GM12878 (cell line): Measurements from ENCODE around the gene OR2Z1. TPM values are rescaled to one million over a fixed set of nuclear protein-coding genes. Genes with fewer than 3 reads are reported as not detected.

ENCODE experiments used
- ATAC-seq: fragments of 200-7000 bp; cut with Tn5 transposase; 3 replicates; pipeline ENCODE4 v1.9.1; 2020; ENCODE audit warnings: mild to moderate bottlenecking, moderate library complexity
- BruUV-seq: library from RNA; stranded (reverse); fragments of 400-500 nt; replicated peaks from 2 replicates; lab custom pipeline; 2021; lab: Mats Ljungman, UMichigan
- CTCF ChIA-PET: fragments of 300-600 bp; sonication (Branson Sonifier 250); formaldehyde crosslinking; extraction: SDS; loops from one replicate; lab custom pipeline; 2021; ENCODE audit warnings: inconsistent platforms; lab: Yijun Ruan, JAX
- POLR2A ChIA-PET: fragments of 350-600 bp; formaldehyde crosslinking; extraction: SDS; loops from one replicate; lab custom pipeline; 2021; ENCODE audit warnings: inconsistent platforms; lab: Charles Lee
- RAD21 ChIA-PET: fragments of 300-600 bp; sonication (Branson Sonifier 250); formaldehyde crosslinking; loops from one replicate; lab custom pipeline; 2023; ENCODE audit warnings: antibody characterized with exemption; ENCODE audit not compliant: unreplicated experiment; lab: Charles Lee
- SMC1A ChIA-PET: fragments of 300-600 bp; sonication (Branson Sonifier 250); formaldehyde crosslinking; loops from one replicate; lab custom pipeline; 2023; ENCODE audit not compliant: unreplicated experiment, uncharacterized antibody; lab: Charles Lee
- DNase-seq: peaks from one replicate; pipeline ENCODE4 v3.0.0-alpha.2; 2011; ENCODE audit warnings: low read depth, low spot score
- FAIRE-seq: peaks from 3 replicates; lab custom pipeline; 2011; peaks lifted over from hg19 to GRCh38; lab: Jason Lieb, UNC
- H2AFZ ChIP-seq: 2 replicates; pipeline ENCODE4 v1.6.0; 2011; ENCODE audit warnings: low read depth, low read length, control low read depth; ENCODE audit not compliant: control insufficient read depth
- H3K27ac ChIP-seq: 2 replicates; pipeline ENCODE4 v1.5.1; 2011; ENCODE audit warnings: control low read depth; ENCODE audit not compliant: control insufficient read depth, insufficient read depth
- H3K27me3 ChIP-seq, 2 experiments: replicated peaks in 1 of 2; 2 replicates each; pipeline versions ENCODE4 v1.6.0 to v1.6.1; 2011; ENCODE audit warnings: low read length in 1 of 2; ENCODE audit not compliant: control insufficient read depth in 2 of 2, insufficient read depth in 2 of 2
- H3K36me3 ChIP-seq, 2 experiments: 2 replicates each; pipeline ENCODE4 v1.5.1; 2011; ENCODE audit warnings: low read length in 1 of 2; ENCODE audit not compliant: control insufficient read depth in 2 of 2, insufficient read depth in 2 of 2
- H3K4me1 ChIP-seq: 2 replicates; pipeline ENCODE4 v1.6.1; 2011; ENCODE audit warnings: mild to moderate bottlenecking, low read length, moderate library complexity, mixed read lengths; ENCODE audit not compliant: control insufficient read depth, insufficient read depth
- H3K4me2 ChIP-seq: 2 replicates; pipeline ENCODE4 v1.6.0; 2011; ENCODE audit warnings: control low read depth; ENCODE audit not compliant: control insufficient read depth, insufficient read depth
- H3K4me3 ChIP-seq: fragments of 200-600 bp; sonication (generic); 2 replicates; pipeline ENCODE4 v1.5.1; 2016
- H3K79me2 ChIP-seq: 2 replicates; pipeline ENCODE4 v1.6.0; 2011; ENCODE audit warnings: low read length; ENCODE audit not compliant: control insufficient read depth, insufficient read depth
- H3K9ac ChIP-seq: 2 replicates; pipeline ENCODE4 v1.8.0; 2011; ENCODE audit warnings: low read length, control low read depth, mixed read lengths; ENCODE audit not compliant: control insufficient read depth, insufficient read depth
- H3K9me3 ChIP-seq: replicated peaks from 3 replicates; pipeline ENCODE4 v1.5.1; 2011; ENCODE audit warnings: mild to moderate bottlenecking, low read length; ENCODE audit not compliant: control insufficient read depth, insufficient read depth
- H4K20me1 ChIP-seq: 2 replicates; pipeline ENCODE4 v1.6.0; 2011; ENCODE audit not compliant: control insufficient read depth, insufficient read depth
- CHD1 ChIP-seq: IDR thresholded peaks from 2 replicates; pipeline ENCODE4 v1.6.1; 2012; ENCODE audit warnings: low read depth, low read length, improper control_type of control experiment
- EZH2 ChIP-seq: IDR thresholded peaks from 2 replicates; pipeline ENCODE4 v1.6.1; 2012; ENCODE audit warnings: low read depth, mild to moderate bottlenecking, control low read depth, inconsistent platforms, low read length, borderline replicate concordance; ENCODE audit not compliant: control insufficient read depth
- JUND ChIP-seq: IDR thresholded peaks from 2 replicates; pipeline ENCODE4 v1.6.1; 2012; ENCODE audit warnings: low read depth, mild to moderate bottlenecking, low read length, improper control_type of control experiment, moderate library complexity
- LARP7 ChIP-seq: fragments of 450-650 bp; IDR thresholded peaks from 2 replicates; pipeline ENCODE4 v1.6.1; 2017; ENCODE audit warnings: mild to moderate bottlenecking
- NBN ChIP-seq: fragments of 450-650 bp; IDR thresholded peaks from 2 replicates; pipeline ENCODE4 v1.6.1; 2016
- RAD51 ChIP-seq: fragments of 450-650 bp; IDR thresholded peaks from 2 replicates; pipeline ENCODE4 v1.6.1; 2016; ENCODE audit warnings: moderate library complexity, mild to moderate bottlenecking, inconsistent platforms
- RELA ChIP-seq: fragments of 450-650 bp; IDR thresholded peaks from 2 replicates; pipeline ENCODE4 v1.8.0; 2014; ENCODE audit warnings: borderline replicate concordance; ENCODE audit not compliant: partially characterized antibody
- SP1 ChIP-seq: IDR thresholded peaks from one replicate; pipeline ENCODE4 v1.6.1; 2011; ENCODE audit warnings: low read depth, low read length
- SREBF2 ChIP-seq: IDR thresholded peaks from 2 replicates; pipeline ENCODE4 v1.6.1; 2012; ENCODE audit warnings: mild to moderate bottlenecking, low read length
- YY1 ChIP-seq: IDR thresholded peaks from 2 replicates; pipeline ENCODE4 v1.6.1; 2011; ENCODE audit warnings: low read depth, mild to moderate bottlenecking, low read length
- WGBS: methylation state at CpG from one replicate; pipeline ENCODE4 v1.1.6; 2016; ENCODE audit warnings: low lambda C conversion rate; ENCODE audit not compliant: insufficient replicate concordance, insufficient coverage; ENCODE audit errors: missing lambda C conversion rate; 5-methylcytosine and 5-hydroxymethylcytosine counted together
- in situ Hi-C: fragments of 300-500 bp; cut with MboI; formaldehyde crosslinking; loops from 9 replicates; pipeline ENCODE4 v1.14.3; 2018; ENCODE audit warnings: mixed read lengths
- intact Hi-C: fragments of 100-400 bp; cut with micrococcal nuclease; formaldehyde crosslinking; loops from one replicate; pipeline ENCODE4 v1.14.2; 2022; ENCODE audit not compliant: unreplicated experiment
- polyA plus RNA-seq, 11 experiments: library from polyadenylated mRNA; depleted of rRNA in 4 of 11; unstranded in 6 of 11; stranded (reverse) in 5 of 11; fragments of >200 nt; fragmentation: Nextera tagmentation in 4 of 11; fragmentation: Illumina TruSeq in 1 of 11; extraction: Ambion mirVana in 4 of 11; extraction: Trizol in 1 of 11; gene quantifications; 1 replicate in 1 of 11; 2 replicates in 10 of 11; pipeline versions ENCODE4 v1.2.1 to v1.2.3, GENCODE V29; 2011 to 2016; ENCODE audit warnings: inconsistent platforms in 2 of 11, missing spikeins in 2 of 11, low read depth in 1 of 11
- total RNA-seq, 4 experiments: library from RNA; depleted of rRNA in 3 of 4; stranded (reverse); fragments of >200 nt in 3 of 4; fragmentation: Illumina TruSeq in 1 of 4; extraction: Trizol in 1 of 4; gene quantifications; 2 replicates each; pipeline versions ENCODE4 v1.2.1 to v1.2.3, GENCODE V29; 2013 to 2021
- TF ChIP-seq, protein P1 (sequence below): fragments of 450-650 bp; IDR thresholded peaks from 2 replicates; pipeline ENCODE4 v1.6.1; 2016; ENCODE audit warnings: mild to moderate bottlenecking, moderate library complexity, borderline replicate concordance

OR2Z1 gene
- total and polyA plus RNA-seq, 10 of the 15 experiments (the other 5 are each of a cell fraction or from before 2014, with no cell fraction given): not detected

GRCh38 chr19:8697671-8698432 lies 23.6 kb upstream of the OR2Z1 start:
- no peaks in the 10 kb centered on the region for H4K20me1 ChIP-seq
- POLR2A ChIA-PET: no interaction called here
- RAD21 ChIA-PET: no interaction called here
- BruUV-seq: no TSS peak
- no peak overlapping the region for H2AFZ ChIP-seq
- DNase-seq (no peak), FAIRE-seq (no peak), ATAC-seq (no peak)
- TF ChIP-seq RELA (no peak), LARP7 (no peak), YY1 (no peak)
- intact Hi-C loops: no loop called here
- no peak overlapping the region for H3K4me2 ChIP-seq
- H3K4me3 ChIP-seq: no peak overlapping the region
- no peak overlapping the region for H3K27ac ChIP-seq
- H3K79me2 ChIP-seq: no peaks in the 10 kb centered on the region
- H3K36me3 ChIP-seq: no peaks in the 10 kb centered on the region
- SMC1A ChIA-PET: no interaction called here
- no peaks in the 10 kb centered on the region for H3K4me1 ChIP-seq
- in situ Hi-C loops: no loop called here
- CTCF ChIA-PET: interaction anchor here (0.7 kb wide), 1 partner anchor 118 kb away, joined by 3 read pairs; no protein-coding TSS in a partner anchor
- H3K9ac ChIP-seq: no peak overlapping the region
- WGBS: 75% methylated on average over 57 of the region's 60 CpGs
- H3K27me3 ChIP-seq: no peaks in the 10 kb centered on the region
- no peaks in the 10 kb centered on the region; the same call in 2 of the 3 replicates for H3K9me3 ChIP-seq

- ChIA-PET POLR2A (no interaction called here), SMC1A (no interaction called here), RAD21 (no interaction called here), CTCF (no interaction called here)
- Histone ChIP-seq H3K79me2 (no peaks in the 10 kb centered on the region), H3K4me1 (no peaks in the 10 kb centered on the region), H4K20me1 (no peaks in the 10 kb centered on the region), H3K9ac (no peak within 1 kb of the TSS), H3K27me3 (no peaks in the 10 kb centered on the region), H3K27ac (no peak within 1 kb of the TSS), H3K4me2 (no peak within 1 kb of the TSS), H3K9me3 (no peaks in the 10 kb centered on the region; the same call in 2 of the 3 replicates), H3K4me3 (no peak within 1 kb of the TSS), H3K36me3 (no peaks in the 10 kb centered on the region), H2AFZ (no peak within 1 kb of the TSS)
- no peak for ATAC-seq
- no TSS peak for BruUV-seq
- intact Hi-C loops: no loop called here
- WGBS: 68% methylated on average over 20 of the region's 23 CpGs
- DNase-seq: no peak
- in situ Hi-C loops: no loop called here
- no peak for FAIRE-seq
- TF ChIP-seq SP1 (no peak), NBN (no peak), RAD51 (no peak), CHD1 (no peak), EZH2 (no peak), SREBF2 (no peak), JUND (no peak)
- TF ChIP-seq, protein P1, sequence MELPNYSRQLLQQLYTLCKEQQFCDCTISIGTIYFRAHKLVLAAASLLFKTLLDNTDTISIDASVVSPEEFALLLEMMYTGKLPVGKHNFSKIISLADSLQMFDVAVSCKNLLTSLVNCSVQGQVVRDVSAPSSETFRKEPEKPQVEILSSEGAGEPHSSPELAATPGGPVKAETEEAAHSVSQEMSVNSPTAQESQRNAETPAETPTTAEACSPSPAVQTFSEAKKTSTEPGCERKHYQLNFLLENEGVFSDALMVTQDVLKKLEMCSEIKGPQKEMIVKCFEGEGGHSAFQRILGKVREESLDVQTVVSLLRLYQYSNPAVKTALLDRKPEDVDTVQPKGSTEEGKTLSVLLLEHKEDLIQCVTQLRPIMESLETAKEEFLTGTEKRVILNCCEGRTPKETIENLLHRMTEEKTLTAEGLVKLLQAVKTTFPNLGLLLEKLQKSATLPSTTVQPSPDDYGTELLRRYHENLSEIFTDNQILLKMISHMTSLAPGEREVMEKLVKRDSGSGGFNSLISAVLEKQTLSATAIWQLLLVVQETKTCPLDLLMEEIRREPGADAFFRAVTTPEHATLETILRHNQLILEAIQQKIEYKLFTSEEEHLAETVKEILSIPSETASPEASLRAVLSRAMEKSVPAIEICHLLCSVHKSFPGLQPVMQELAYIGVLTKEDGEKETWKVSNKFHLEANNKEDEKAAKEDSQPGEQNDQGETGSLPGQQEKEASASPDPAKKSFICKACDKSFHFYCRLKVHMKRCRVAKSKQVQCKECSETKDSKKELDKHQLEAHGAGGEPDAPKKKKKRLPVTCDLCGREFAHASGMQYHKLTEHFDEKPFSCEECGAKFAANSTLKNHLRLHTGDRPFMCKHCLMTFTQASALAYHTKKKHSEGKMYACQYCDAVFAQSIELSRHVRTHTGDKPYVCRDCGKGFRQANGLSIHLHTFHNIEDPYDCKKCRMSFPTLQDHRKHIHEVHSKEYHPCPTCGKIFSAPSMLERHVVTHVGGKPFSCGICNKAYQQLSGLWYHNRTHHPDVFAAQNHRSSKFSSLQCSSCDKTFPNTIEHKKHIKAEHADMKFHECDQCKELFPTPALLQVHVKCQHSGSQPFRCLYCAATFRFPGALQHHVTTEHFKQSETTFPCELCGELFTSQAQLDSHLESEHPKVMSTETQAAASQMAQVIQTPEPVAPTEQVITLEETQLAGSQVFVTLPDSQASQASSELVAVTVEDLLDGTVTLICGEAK: no peak
These were observed 22.9 kb upstream of the OR2Z1 start, which contains the start of gene ACTL9 for GRCh38 chr19:8698433-8699063. Gene ACTL9, minus strand, starts transcription at chr19:8698795. Its CDS starts 94 bp downstream, at chr19:8698701.
